Prostate gland (tissue), 2 donors: ENCODE measurements around the gene FTH1.

ENCODE experiments used
- CTCF ChIP-seq, 4 experiments: fragments of 200-600 bp in 2 of 4; fragments of 450-650 bp in 2 of 4; sonication (generic) in 2 of 4; IDR thresholded peaks; 1 replicate in 3 of 4; 2 replicates in 1 of 4; pipeline ENCODE4 v1.5.1; 2016 to 2019; ENCODE audit warnings: antibody characterized with exemption in 4 of 4, mild to moderate bottlenecking in 2 of 4, moderate library complexity in 2 of 4
- POLR2AphosphoS5 ChIP-seq: sonication (generic); formaldehyde crosslinking; IDR thresholded peaks from one replicate; pipeline ENCODE4 v1.6.1; 2017; ENCODE audit warnings: antibody characterized with exemption

GRCh38 chr11:61924064-61924455, 43.4 kb downstream of the FTH1 start:
- TF ChIP-seq CTCF (IDR thresholded peaks at IDR 0.05), result no peak
- no peak for TF ChIP-seq POLR2AphosphoS5
